HEK293T (cell line): ENCODE results near the gene CELF2.

Source experiments
- CTCF ChIA-PET: fragments of 350-600 bp; formaldehyde crosslinking; extraction: SDS; loops from one replicate; lab custom pipeline; 2021; ENCODE audit warnings: antibody characterized with exemption, inconsistent platforms; lab: Yijun Ruan, JAX
- POLR2A ChIA-PET: fragments of 350-600 bp; formaldehyde crosslinking; extraction: SDS; loops from one replicate; lab custom pipeline; 2020; ENCODE audit warnings: antibody characterized with exemption, inconsistent platforms; lab: Yijun Ruan, JAX
- DNase-seq: peaks from one replicate; pipeline ENCODE4 v3.0.0; 2012; ENCODE audit warnings: mixed read lengths; ENCODE audit errors: extremely low spot score
- ARNT ChIP-seq: fragments of 450-650 bp; IDR thresholded peaks from 2 replicates; pipeline ENCODE4 v1.6.1; 2017; ENCODE audit warnings: mild to moderate bottlenecking
- BHLHE40 ChIP-seq: fragments of 450-650 bp; IDR thresholded peaks from 2 replicates; pipeline ENCODE4 v1.6.1; 2016; ENCODE audit warnings: mild to moderate bottlenecking, moderate library complexity, borderline replicate concordance
- CTBP1 ChIP-seq: fragments of 450-650 bp; IDR thresholded peaks from 2 replicates; pipeline ENCODE4 v1.6.1; 2016; ENCODE audit warnings: borderline replicate concordance
- ELF4 ChIP-seq: fragments of 450-650 bp; IDR thresholded peaks from 2 replicates; pipeline ENCODE4 v1.6.1; 2017; ENCODE audit warnings: antibody characterized with exemption
- FOXA1 ChIP-seq: fragments of 450-650 bp; IDR thresholded peaks from 2 replicates; pipeline ENCODE4 v1.6.1; 2016; ENCODE audit warnings: mild to moderate bottlenecking
- FOXK2 ChIP-seq: fragments of 450-650 bp; IDR thresholded peaks from 2 replicates; pipeline ENCODE4 v1.6.1; 2016; ENCODE audit warnings: mild to moderate bottlenecking
- FOXM1 ChIP-seq: fragments of 450-650 bp; IDR thresholded peaks from 2 replicates; pipeline ENCODE4 v1.6.1; 2017; ENCODE audit warnings: mild to moderate bottlenecking, borderline replicate concordance
- HDGF ChIP-seq: fragments of 450-650 bp; IDR thresholded peaks from 2 replicates; pipeline ENCODE4 v1.6.1; 2017; ENCODE audit warnings: antibody characterized with exemption, borderline replicate concordance
- L3MBTL2 ChIP-seq: fragments of 450-650 bp; conservative IDR thresholded peaks from 2 replicates; pipeline ENCODE4 v1.6.1; 2016; ENCODE audit warnings: mild to moderate bottlenecking
- LEF1 ChIP-seq: fragments of 450-650 bp; IDR thresholded peaks from 2 replicates; pipeline ENCODE4 v1.6.1; 2017; ENCODE audit warnings: mild to moderate bottlenecking, borderline replicate concordance
- NFRKB ChIP-seq: fragments of 450-650 bp; IDR thresholded peaks from 2 replicates; pipeline ENCODE4 v1.6.1; 2016; ENCODE audit warnings: mild to moderate bottlenecking, moderate library complexity
- SP1 ChIP-seq: fragments of 450-650 bp; IDR thresholded peaks from 2 replicates; pipeline ENCODE4 v1.6.1; 2017
- SUZ12 ChIP-seq: fragments of 450-650 bp; IDR thresholded peaks from 2 replicates; pipeline ENCODE4 v1.6.1; 2016; ENCODE audit warnings: mild to moderate bottlenecking
- TARDBP ChIP-seq: fragments of 450-650 bp; IDR thresholded peaks from 2 replicates; pipeline ENCODE4 v1.6.1; 2016
- ZNF384 ChIP-seq: fragments of 450-650 bp; IDR thresholded peaks from 2 replicates; pipeline ENCODE4 v1.6.1; 2016
- TF ChIP-seq, protein P1 (sequence below): fragments of 450-650 bp; IDR thresholded peaks from 2 replicates; pipeline ENCODE4 v1.6.1; 2016

Gene CELF2

DNA sequence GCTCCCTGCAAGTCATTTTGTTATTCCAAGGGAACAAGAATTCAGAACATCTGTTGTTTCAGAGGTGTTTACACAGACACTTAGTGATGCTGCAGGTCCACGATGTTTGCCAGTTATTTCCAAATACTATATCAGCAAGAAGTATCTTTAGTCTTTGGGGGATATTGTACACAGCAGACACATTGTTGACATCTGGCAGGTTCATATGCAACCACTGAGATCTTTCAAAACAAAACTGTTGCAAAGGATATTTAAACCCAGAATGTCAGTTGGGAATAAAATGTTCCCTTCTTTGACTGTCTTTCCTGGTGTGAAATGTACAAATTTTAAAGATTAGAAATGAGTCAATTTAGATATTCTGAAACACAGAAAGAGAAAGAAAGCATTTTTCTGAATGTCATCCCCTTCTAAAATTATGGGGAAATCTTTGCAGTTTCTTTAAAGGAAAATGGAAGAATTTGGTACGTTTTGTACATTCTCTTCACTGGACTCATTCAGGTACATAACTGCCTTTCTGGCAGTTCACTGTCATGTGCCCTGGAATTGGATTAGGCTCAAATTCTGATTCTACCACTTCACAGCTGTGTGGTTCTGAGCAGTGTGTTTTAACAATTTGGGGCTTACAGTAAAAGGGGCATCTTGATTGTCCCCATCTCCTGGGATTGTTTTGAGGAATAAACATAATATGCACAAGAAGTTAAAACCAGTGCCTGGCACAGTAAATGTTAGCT, 40.3 kb upstream of the CELF2 start:
- TF ChIP-seq SUZ12 (no peak), NFRKB (no peak), SP1 (no peak), CTBP1 (no peak), ZNF384 (no peak), L3MBTL2 (no peak), ARNT (no peak), TARDBP (no peak), ELF4 (no peak), FOXM1 (no peak), LEF1 (no peak), HDGF (no peak), FOXK2 (no peak), BHLHE40 (no peak), FOXA1 (no peak)
- TF ChIP-seq, protein P1, sequence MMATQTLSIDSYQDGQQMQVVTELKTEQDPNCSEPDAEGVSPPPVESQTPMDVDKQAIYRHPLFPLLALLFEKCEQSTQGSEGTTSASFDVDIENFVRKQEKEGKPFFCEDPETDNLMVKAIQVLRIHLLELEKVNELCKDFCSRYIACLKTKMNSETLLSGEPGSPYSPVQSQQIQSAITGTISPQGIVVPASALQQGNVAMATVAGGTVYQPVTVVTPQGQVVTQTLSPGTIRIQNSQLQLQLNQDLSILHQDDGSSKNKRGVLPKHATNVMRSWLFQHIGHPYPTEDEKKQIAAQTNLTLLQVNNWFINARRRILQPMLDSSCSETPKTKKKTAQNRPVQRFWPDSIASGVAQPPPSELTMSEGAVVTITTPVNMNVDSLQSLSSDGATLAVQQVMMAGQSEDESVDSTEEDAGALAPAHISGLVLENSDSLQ: no peak
- DNase-seq: no peak
- POLR2A ChIA-PET: no interaction called here
- CTCF ChIA-PET: no interaction called here

DNA sequence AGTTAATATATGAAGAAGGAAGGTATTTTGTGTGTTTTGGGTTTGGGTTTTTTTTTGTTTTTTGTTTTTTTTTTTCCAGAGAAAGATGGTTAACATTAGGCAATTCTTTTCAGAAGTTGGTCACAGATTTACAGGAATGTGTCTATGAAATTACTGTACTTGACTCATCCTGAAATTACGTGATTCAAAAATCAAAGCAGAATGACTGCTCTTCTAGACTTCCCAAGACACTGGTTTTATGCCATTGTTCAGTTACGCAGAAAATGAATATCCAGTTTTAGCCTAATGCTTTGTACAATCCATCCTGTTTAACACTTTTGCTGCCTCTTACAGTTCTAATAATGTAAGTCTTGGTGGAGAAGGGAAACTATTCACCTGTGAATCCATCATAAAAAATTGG, 39.7 kb upstream of the CELF2 start:
- no peak for DNase-seq
- ChIA-PET POLR2A (no interaction called here), CTCF (no interaction called here)
- TF ChIP-seq SP1: no peak
- no peak for TF ChIP-seq ARNT
- no peak for TF ChIP-seq ZNF384
- no peak for TF ChIP-seq TARDBP
- no peak for TF ChIP-seq HDGF
- no peak for TF ChIP-seq ELF4
- TF ChIP-seq LEF1: no peak
- no peak for TF ChIP-seq FOXM1

- ChIA-PET CTCF (no interaction called here), POLR2A (no interaction called here)
- no peak for DNase-seq
- no peak for TF ChIP-seq TARDBP
- TF ChIP-seq NFRKB: no peak
- TF ChIP-seq CTBP1: no peak
- no peak for TF ChIP-seq LEF1
- no peak for TF ChIP-seq HDGF
- no peak for TF ChIP-seq BHLHE40
- no peak for TF ChIP-seq FOXM1
- TF ChIP-seq SUZ12: no peak
- no peak for TF ChIP-seq FOXA1
- no peak for TF ChIP-seq SP1
- no peak for TF ChIP-seq ZNF384
- TF ChIP-seq ELF4: no peak
- TF ChIP-seq ARNT: no peak
Observed at GRCh38 chr10:10985361-10985760, 32.3 kb upstream of the CELF2 start.

- DNase-seq: no peak
- ChIA-PET CTCF (no interaction called here), POLR2A (interaction anchor here (0.6 kb wide), 1 partner anchor 236 kb away, joined by 3 read pairs; no protein-coding TSS in a partner anchor)
- TF ChIP-seq FOXA1: no peak
- no peak for TF ChIP-seq HDGF
- no peak for TF ChIP-seq BHLHE40
- no peak for TF ChIP-seq SP1
- no peak for TF ChIP-seq LEF1
- no peak for TF ChIP-seq FOXK2
Observed at GRCh38 chr10:10986606-10987005, 31.1 kb upstream of the CELF2 start.

GRCh38 chr10:10987111-10987510, 30.6 kb upstream of the CELF2 start:
- ChIA-PET POLR2A (no interaction called here), CTCF (no interaction called here)
- TF ChIP-seq ZNF384: no peak
- TF ChIP-seq FOXM1: no peak
- TF ChIP-seq HDGF: no peak
- TF ChIP-seq L3MBTL2: no peak
- TF ChIP-seq BHLHE40: no peak
- TF ChIP-seq CTBP1: no peak
- no peak for TF ChIP-seq NFRKB
- TF ChIP-seq LEF1: no peak
- TF ChIP-seq SP1: no peak
- no peak for TF ChIP-seq SUZ12
- TF ChIP-seq, protein P1: no peak
- TF ChIP-seq ELF4: no peak
- no peak for TF ChIP-seq FOXK2
- no peak for DNase-seq

GRCh38 chr10:10989669-10990068, 28.0 kb upstream of the CELF2 start:
- TF ChIP-seq LEF1 (no peak), NFRKB (no peak), ELF4 (no peak), BHLHE40 (no peak), L3MBTL2 (no peak), TARDBP (no peak), CTBP1 (peak; percentile 71; the same call in 1 of the 2 replicates), SUZ12 (no peak), FOXA1 (no peak), ZNF384 (no peak), HDGF (no peak), FOXK2 (no peak), ARNT (peak; percentile 68), SP1 (no peak), FOXM1 (no peak)
- TF ChIP-seq, protein P1: peak; percentile 60; the same call in 1 of the 2 replicates

More at GRCh38 chr10:10989669-10990068, 28.0 kb upstream of the CELF2 start:
- POLR2A ChIA-PET: no interaction called here
- CTCF ChIA-PET: no interaction called here
- no peak for DNase-seq
